Measurements from ENCODE around the gene FMO1. TPM values are rescaled to one million over a fixed set of nuclear protein-coding genes. Genes with fewer than 3 reads are reported as not detected.

FMO1 gene
- total RNA-seq, 1 donor: not detected

Other genes with a start within 250 kb of the FMO1 start
- gene FMO3, start 157.6 kb upstream of the FMO1 start, total RNA-seq: not detected
- not detected for gene FMO2, start 63.2 kb upstream of the FMO1 start, total RNA-seq
- gene FMO4, start 65.7 kb downstream of the FMO1 start, total RNA-seq: 1.6 TPM
- gene PRRC2C, start 237.0 kb downstream of the FMO1 start, total RNA-seq: 179 TPM